NCI-H146 treated with DMSO at 0.1 percent for 48 hours (cell line): ENCODE measurements around the gene TMC1.
"Not testable (repeated sequence)": the region's sequence is repeated elsewhere in the genome, so short reads cannot be mapped to it uniquely, and the experiment has no call there.

Experiments
- DNase-seq: peaks from one replicate; lab custom pipeline; 2025; ENCODE audit not compliant: unreplicated experiment; lab: John Stamatoyannopoulos, UW

Gene TMC1

DNA sequence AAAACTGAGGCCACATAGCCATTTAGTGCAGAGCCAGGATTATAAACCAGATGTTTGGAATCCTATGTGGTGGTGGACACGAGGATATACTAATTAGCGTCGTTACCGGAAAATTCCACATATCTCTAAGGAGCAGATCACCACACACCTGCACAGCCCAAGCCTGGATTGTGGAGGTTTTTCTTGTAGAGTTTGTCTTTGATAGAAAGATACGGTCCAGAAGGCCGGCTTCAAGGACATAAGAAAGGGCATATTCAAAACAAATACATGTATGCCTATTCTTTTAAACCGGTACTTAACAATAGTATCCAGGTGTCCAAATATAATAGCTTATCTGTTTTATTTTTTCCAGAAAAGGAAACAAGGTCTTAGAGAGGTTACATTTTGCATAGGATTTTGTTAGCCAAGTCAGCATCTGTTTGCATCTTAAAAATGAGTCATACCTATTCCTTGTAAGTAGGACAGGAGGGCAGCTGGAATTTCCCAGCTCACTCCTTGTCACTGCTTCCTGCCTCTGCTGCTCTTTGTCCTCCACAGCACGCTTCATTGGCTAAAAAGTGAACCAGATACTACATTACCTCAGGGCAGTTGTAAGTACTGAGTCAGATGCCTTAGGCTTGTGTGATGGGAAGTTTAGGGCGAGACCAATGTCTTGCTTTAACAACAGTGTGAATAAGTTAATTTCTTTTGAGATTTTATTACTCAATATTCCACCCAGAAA lies 3.6 kb downstream of the TMC1 start:
- no peak for DNase-seq

DNA sequence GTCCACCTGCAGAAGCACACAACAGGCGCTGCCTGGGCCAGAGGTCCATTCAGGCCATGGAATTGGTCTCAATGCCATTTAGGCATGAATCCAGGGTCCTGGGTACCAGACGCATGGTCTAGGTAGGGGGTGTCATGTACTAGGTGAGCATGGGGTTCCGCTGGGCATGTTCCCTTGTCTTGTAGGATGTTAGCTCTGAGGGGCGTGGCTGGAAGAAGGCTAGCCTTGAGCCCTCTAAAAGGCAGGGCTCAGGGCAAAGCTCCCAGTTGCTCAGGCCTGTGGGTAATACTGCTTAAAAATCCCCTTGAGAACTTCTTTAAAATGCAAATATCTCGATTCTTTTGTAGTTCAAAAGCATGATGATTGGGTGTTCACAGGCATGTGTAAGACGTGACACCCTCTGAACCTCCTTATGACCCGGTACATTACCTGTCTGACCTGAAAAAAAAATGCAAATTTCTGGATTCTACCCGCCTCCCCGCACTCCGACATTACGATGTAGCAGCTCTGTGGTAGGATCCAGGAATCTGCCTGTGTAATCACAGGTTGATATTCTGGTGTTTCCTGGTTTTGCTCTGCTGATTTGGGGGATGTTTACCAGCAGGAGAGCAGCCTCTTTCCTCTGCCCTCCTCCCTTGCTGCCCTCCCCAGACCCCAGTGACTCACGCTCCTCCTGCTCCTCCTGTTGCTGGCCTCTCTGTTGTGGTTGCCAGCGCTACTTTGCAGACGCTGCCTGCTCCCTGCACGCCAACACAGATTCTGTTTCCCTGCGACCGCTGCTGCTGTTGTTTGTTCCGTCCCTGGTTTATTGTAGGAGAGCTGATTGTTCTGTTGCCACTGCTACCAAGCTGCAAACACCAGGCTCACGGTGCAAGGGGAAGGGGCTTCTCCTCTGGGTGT lies 5.7 kb downstream of the TMC1 start:
- DNase-seq = no peak

DNA sequence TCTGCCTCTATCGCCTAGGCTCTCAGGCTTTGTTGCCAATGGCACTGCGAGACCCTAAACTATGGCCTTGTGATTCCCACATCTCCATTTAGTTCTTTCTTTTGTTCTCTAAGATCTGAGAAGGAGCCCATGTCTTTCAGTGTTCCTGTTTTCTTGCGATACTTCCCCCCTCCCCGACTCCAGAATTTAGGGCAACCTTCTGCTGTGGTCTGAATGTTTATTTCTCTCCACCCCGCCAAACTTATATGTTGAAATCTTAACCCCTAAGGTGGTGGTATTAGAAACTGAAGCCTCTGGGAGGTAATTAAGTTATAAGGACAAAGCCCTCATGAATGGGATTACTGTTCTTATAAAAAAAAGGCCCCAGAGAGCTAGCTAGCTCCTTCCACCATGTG lies 6.4 kb downstream of the TMC1 start:
- DNase-seq = no peak

DNA sequence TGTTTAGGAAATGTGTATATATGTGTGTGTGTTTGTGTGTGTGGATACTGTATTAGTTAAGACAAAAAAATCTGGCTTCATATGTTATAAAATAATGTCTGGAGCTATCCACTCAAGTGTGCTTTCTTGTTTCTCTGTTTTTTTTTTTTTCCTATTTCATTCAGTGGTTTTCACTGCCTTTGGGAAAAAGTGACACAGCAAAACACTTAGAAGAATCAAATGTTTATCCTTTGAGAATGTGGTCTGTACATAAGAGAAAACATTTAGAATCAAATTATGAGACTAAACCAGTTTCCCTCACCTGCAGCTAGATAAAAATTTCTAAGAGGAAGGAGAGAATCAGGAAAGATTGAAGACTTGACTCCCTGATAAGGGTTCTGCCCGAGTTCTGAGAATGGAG lies 8.1 kb downstream of the TMC1 start:
- DNase-seq = no peak

DNA sequence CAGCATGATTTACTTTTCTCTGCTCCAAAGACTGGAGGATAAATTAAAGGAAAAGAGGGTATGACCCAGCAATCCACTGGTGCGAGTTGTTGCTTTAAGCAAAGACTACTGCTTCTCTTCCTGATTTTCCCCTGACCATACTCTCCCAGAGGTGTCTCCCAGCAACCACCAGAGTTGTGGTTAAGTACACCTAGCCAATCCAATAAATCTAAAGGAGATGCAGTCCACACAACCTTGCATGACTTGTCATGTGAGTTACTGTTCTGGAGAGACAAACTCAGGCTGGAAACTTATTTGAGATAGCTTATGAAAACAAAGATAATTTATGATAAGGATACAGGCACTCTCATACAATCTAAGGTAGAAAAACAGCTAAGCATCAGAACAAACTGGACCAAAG lies 11.9 kb downstream of the TMC1 start:
- no peak for DNase-seq

DNA sequence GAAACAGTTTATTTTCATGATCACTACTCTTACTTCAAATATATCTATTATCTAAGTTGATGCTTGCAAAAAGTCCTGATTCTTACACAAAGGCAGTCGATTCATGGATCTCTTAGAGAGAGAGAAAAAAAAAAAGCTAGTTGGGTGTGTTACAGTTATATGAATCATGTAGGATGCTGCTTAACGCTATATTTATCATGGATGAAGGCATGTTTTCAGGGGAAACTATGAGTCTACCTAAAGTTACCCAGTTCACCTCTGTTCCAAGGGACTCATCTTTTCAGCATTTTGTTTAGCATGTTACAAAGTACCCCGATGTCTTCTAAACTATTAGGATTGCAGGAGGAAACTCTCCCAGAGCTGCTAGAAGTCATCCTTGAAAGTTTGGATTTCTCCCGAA lies 13.5 kb downstream of the TMC1 start:
- no peak for DNase-seq

DNA sequence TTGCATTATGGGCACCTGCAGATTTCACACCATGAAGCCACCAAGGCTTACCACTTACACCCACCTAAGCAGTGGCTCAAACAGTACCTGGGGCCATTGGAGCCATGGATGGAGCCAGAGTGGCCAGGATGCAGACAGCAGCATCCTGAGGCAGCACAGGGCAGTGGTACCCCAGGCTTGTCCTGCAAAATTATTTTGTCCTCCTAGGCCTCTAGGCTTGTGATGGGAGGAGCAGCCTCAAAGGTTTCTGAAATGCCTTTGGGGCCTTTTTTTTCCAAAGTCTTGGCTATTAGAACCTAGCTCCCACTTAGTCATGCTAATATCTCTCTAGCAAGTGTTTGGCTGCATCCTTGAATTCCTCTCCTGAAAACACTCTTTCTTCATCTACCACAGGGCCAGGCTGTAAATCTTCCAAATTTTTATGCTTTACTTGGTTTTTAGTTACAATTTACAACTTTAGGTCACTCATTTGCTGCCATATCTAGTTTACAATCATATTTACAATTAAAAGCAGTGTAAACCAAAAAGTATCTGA lies 15.7 kb downstream of the TMC1 start:
- DNase-seq = no peak

DNA sequence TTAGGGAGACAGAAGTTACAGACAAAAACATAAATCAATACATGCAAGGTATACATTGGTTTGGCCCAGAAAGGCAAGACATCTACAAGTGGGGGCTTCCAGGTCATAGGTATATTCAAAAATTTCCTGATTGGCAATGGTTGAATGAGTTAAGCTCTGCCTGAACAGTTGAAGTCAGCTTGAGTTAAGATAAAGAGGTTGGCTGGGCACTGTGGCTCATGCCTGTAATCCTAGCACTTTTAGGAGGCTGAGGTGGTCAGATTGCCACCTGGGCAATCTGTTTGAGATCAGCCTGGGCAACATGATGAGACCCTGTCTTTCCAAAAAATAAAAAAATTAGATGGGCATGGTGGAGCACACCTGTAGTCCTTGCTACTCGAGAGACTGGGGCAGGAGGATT lies 16.3 kb downstream of the TMC1 start:
- DNase-seq = no peak

DNA sequence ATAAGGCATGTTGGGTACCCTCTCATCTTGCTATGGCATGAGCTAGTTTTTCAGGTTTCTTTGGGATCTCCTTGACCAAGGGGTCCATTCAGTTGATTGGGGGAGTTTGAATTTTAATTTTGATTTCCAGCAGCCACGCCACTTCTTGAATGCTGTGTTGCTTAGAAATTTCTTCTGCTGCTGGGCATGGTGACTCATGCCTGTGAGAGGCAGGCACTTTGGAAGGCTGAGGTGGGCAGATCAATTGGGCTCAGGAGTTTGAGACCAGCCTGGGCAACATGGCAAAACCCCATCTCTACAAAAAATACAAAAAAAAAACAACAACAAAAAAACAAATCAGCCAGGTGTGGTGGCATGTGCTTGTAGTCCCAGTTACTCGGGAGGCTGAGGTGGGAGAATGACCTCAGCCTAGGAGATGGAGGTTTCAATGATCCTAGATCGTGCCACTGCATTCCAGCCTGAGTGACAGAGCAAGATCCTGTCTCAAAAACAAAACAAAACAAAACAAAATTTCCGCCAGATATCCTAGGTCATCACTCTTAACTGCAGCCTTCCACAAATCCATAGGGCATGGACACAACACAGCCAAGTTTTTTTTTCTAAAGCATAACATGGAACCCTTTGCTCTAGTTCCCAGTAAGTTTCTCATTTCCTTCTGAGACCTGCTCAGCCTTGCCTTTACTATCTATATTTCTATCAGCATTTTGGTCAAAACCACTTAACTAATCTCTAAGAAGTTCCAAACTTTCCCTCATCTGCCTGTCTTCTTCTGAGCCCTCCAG lies 17.7 kb downstream of the TMC1 start:
- DNase-seq = no peak

DNA sequence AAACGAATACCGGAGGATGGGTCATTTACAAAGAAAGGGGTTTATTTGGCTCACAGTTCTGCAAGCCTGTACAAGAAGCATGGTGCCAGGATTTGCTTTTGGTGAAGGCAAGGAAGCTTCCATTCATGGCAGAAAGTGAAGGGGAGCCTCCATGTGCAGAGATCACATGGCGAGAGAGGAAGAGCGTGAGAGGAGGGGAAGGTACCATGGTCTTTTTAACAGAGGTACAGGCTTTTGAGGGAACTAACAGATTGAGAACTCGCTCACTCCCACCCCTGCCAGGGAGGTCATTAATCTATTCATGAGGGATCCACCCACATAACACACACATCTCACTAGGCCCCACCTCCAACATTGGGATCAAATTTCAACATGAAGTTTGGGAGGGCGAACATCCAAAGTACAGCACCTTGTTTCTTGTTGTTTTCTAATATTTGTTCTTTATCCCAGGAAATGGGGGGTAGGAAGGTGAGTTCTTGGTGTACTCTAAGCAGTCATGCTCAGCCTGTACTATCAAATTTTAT lies 18.5 kb downstream of the TMC1 start:
- DNase-seq = no peak

DNA sequence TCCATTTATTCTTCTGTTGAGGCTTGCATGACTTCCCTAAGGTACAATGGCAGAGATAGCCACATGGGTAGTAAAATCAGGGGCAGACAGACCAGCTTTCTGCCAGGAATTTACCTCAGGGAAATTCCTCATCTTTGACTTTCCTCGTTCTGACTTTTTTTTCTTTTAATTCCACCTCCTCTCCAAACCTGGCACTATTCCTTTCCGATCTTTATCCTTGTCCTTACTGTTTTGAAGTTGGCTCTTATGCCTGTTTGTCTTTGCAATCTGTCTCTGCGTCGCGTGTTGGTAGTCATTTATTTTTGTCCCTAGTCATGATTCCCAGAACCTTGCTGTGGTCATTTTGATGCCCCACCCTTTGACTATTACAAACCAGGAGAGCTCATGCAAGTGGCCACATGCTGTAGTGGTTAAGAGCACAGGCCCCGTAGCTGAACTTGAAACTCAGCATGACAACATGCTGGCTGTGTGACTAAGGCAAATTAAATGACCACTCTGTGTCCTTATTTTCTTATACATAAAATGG lies 19.0 kb downstream of the TMC1 start:
- DNase-seq = no peak

DNA sequence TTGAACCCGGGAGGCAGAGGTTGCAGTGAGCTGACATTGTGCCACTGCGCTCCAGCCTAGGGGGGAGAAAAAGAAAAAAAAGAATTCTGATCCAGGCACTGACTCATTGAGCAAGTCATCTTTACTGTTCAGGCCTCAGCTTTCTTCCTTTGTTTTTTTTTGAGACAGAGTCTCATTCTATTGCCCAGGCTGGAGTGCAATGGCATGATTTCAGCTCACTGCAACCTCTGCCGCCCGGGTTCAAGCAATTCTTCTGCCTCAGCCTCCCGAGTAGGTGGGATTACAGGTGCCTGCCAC lies 21.1 kb downstream of the TMC1 start:
- DNase-seq = not testable (repeated sequence)

DNA sequence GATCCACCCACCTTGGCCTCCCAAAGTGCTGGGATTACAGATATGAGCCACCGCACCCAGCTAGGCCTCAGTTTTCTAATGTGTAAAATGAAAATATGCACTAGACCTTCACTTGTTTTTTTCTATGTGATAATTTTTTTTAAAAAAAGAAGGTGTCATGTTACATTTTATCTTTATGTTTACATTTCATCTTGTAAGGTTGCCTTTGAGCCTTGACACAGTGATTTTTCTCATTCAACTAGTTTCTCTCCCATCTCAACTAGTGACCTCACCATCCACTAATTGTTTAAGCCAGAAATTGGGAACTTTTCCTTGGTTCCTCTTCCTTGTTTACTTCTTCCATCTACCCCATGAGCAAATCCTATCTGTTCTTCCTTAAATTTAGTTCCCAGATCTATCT lies 21.5 kb downstream of the TMC1 start:
- no peak for DNase-seq

DNA sequence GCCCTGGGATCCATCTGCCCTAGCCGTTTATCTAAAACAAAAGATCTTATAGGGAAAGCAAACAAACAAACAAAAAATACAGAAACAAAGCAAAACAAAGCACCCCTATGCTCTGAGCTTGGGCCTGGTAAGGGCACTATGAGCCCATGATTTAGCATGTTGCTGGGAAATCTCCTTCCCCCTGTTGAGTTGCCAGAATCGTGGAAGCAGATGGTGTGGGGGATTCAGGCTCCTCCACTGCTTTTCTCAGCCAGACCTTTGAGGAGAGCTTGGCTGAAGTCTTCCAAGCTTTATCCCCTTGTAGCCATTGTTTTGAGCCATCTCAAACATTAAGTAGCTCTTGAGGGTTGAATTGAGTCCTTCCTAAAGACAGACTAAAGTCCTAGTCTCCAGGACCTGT lies 29.9 kb downstream of the TMC1 start:
- no peak for DNase-seq

DNA sequence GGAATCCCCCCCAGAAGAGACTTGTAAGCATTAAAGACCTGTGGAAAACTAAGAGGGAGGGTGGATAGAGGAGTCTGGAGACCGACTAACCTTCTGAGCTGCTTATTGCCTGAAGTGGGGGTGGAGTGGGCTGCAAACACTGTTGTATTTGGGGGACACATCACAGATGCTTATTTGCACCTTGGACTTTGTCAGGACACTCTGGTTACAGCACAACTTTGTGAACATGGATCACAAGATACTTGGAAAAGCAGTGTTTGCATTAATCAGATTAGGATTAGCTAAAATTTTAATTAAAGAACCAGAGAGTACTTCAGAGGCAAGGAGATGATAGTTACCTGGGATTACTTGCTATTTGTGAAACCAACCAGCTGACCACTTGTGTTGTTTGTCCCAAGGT lies 30.9 kb downstream of the TMC1 start:
- no peak for DNase-seq

DNA sequence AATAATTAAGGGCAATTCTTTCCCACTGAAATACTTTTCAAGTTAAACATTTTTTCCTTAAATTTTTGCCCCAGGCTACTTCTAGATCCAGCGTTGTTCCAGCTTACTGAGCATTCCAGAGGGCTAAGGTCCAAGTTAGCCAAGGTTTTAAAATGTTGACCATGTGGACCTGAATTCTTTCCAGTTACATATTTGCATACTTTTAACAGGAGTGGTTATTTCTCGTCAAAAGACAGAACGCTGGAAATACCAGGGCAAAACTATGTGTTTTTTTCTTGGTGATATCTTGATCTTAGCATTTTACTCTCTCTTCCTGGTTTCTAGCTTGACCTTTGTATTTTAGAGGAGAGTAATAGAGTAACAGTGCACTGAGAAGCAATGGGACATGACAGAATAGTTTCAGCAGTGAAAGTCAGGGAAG lies 32.8 kb downstream of the TMC1 start:
- DNase-seq = no peak

DNA sequence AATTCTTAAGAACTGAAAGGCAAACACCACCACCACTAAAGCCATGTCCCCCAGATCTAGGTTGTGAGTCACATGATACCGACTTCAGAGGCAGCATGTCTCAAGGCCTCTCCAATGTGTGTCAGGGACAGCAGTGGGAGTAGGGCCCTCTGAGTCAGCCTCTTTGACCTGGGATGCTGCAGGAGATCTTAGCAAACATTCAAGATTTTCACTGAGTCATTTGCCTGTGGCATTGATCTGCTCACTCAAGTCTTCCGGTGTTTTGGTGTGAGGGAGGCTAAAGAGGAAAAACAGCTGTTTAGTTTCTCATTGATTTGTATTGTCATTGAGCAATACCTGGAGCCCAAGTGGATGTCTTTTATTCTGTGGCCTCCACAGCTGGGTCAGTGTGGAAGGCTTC lies 36.1 kb downstream of the TMC1 start:
- no peak for DNase-seq

DNA sequence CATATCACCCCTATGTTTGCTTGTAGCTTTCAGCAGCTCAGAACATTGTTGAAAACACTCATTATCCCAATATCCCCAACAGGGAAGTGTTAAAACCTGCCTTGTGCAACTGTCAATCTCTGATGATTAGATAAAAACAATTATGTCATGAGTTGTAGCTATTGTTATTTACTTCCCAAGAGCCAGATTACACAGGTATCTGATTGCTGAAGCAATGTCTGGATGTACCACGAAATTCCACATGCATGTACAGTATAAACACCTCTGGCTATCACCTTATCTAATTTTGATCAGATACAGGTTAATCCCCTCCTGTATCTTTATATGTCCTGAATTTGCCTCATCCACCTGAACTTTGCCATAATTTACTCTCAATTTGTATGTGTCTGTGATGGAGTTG lies 38.7 kb downstream of the TMC1 start:
- DNase-seq = no peak

DNA sequence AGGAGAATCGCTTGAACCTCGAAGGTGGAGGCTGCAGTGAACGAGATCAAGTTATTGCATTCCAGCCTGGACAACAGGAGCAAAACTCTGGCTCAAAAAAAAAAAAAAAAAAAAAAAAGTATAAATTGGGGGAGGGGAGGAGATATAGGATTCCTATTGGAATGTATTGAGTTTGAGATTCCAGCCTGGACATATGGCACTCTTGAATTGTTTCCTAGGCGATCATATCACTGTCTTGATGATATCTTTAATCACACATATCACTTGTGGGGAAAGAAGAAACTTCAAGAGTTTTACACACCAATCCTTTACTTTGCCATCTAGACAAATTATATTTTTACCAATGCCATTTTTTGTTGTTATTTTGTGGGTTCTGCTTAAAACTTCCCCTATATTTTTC lies 42.4 kb downstream of the TMC1 start:
- no peak for DNase-seq

DNA sequence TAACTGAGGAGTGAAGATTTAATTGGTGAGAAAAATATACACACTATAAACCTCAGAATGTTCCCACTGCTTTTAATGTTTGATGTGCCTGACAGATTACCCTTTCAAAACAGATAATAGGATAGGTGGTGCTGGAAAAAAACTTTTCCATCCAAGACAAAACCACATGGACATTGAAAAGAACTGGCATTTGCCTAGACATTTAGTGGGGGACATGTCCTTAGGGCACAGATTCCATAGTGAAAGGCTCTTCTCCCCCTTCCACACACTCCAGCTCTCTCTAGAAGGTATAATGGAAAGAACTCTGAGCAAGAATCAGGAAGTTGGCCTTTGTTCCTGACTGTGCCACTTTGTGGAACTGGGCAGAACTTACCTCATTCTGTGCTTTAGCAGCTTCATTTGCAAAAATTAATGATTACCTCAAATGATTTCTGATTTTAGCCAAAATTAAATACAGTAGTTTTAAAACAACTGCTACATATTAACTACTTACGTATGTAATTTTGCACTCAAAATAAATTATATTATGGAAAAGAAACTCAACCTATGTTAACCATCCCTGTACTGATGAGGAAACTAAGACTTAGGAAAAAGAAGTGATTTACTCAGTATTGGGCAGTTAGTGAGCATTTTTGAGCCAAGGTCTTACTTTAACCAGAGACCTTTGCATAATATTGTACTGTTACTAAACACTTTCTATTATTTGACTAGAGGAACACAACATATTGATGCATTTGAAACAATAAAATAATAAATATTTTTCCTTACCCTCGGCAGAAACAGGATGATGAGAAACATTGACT lies 43.3 kb downstream of the TMC1 start:
- DNase-seq = no peak
